Gastroesophageal sphincter (tissue), 3 donors: ENCODE data around the gene CDKN2D.

Experiments
- POLR2A ChIP-seq, 2 donors: fragments of 450-650 bp; IDR thresholded peaks; one replicate each; pipeline ENCODE4 v1.6.1; 2017; ENCODE audit warnings: antibody characterized with exemption in 2 of 2, mild to moderate bottlenecking in 2 of 2, moderate library complexity in 1 of 2
- POLR2AphosphoS5 ChIP-seq: sonication (generic); formaldehyde crosslinking; IDR thresholded peaks from one replicate; pipeline ENCODE4 v1.6.1; 2017; ENCODE audit warnings: antibody characterized with exemption
- TF ChIP-seq, protein P1 (sequence below), 4 experiments: fragments of 200-600 bp in 2 of 4; fragments of 450-650 bp in 2 of 4; sonication (generic) in 1 of 4; IDR thresholded peaks; one replicate each; pipeline ENCODE4 v1.5.1; 2017 to 2019; ENCODE audit warnings: antibody characterized with exemption in 4 of 4, mild to moderate bottlenecking in 2 of 4, moderate library complexity in 2 of 4

DNA sequence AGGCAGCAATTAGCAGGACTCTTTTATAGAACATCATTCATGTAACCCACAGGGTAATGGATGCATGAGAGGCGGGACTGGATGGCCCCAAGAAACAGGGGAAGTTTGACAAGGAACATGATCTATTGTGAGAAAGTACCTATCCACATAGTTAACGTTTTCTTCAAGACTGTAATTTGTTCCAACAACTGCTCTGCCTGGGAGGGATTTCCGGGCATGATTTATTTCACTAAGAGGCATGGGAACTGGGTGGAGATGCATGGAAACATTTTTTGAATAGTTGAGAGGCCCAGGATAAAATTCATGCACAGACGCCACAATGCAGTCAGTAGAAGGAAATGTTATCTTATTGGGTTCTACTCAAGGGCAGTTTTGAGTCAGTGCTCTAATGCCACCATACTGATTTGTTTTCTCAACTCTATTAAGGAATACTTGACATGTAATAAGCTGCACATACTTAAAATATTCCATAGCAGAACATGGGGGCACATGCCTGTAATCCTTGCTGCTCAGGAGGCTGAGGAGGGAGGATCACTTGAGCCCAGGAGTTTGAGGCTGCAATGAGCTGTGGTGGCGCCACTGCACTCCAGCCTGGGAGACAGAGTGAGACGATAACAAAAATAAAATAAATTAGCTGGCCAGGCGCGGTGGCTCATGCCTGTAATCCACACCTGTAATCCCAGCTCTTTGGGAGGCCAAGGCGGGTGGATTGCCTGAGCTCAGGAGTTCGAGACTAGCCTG lies 35.0 kb downstream of the CDKN2D start:
- TF ChIP-seq, protein P1, sequence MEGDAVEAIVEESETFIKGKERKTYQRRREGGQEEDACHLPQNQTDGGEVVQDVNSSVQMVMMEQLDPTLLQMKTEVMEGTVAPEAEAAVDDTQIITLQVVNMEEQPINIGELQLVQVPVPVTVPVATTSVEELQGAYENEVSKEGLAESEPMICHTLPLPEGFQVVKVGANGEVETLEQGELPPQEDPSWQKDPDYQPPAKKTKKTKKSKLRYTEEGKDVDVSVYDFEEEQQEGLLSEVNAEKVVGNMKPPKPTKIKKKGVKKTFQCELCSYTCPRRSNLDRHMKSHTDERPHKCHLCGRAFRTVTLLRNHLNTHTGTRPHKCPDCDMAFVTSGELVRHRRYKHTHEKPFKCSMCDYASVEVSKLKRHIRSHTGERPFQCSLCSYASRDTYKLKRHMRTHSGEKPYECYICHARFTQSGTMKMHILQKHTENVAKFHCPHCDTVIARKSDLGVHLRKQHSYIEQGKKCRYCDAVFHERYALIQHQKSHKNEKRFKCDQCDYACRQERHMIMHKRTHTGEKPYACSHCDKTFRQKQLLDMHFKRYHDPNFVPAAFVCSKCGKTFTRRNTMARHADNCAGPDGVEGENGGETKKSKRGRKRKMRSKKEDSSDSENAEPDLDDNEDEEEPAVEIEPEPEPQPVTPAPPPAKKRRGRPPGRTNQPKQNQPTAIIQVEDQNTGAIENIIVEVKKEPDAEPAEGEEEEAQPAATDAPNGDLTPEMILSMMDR (IDR thresholded peaks at IDR 0.05) = no peak
- no peak for TF ChIP-seq POLR2A (IDR thresholded peaks at IDR 0.05)
- no peak for TF ChIP-seq POLR2AphosphoS5
